DMS153 treated with DMSO at 0.1 percent for 48 hours (cell line): ENCODE data around the gene SYNGAP1.

Experiments used
- DNase-seq: peaks from one replicate; lab custom pipeline; 2025; ENCODE audit not compliant: unreplicated experiment; lab: John Stamatoyannopoulos, UW

The SYNGAP1 gene

GRCh38 chr6:33420491-33421343 is 852 bp downstream of the SYNGAP1 start:
- no peak for DNase-seq

GRCh38 chr6:33421344-33421643 is 1.4 kb downstream of the SYNGAP1 start:
- DNase-seq = no peak

GRCh38 chr6:33423777-33424176 is 3.9 kb downstream of the SYNGAP1 start:
- DNase-seq = no peak

GRCh38 chr6:33424855-33425667 is 5.2 kb downstream of the SYNGAP1 start:
- DNase-seq = no peak

- peak; percentile 70 for DNase-seq
Observed at GRCh38 chr6:33425668-33426577, 6.1 kb downstream of the SYNGAP1 start.

GRCh38 chr6:33426590-33427511 is 7.0 kb downstream of the SYNGAP1 start:
- DNase-seq = no peak

GRCh38 chr6:33427585-33428223 is 7.8 kb downstream of the SYNGAP1 start:
- DNase-seq = no peak

- DNase-seq = no peak
Observed at GRCh38 chr6:33428224-33428965, 8.5 kb downstream of the SYNGAP1 start.

GRCh38 chr6:33428966-33429749 is 9.3 kb downstream of the SYNGAP1 start:
- no peak for DNase-seq

- no peak for DNase-seq
Observed at GRCh38 chr6:33429750-33430052, 9.8 kb downstream of the SYNGAP1 start.

- no peak for DNase-seq
Observed at GRCh38 chr6:33430334-33430733, 10.5 kb downstream of the SYNGAP1 start.

- DNase-seq = peak; percentile 34
Observed at GRCh38 chr6:33430991-33431879, 11.4 kb downstream of the SYNGAP1 start.

GRCh38 chr6:33431880-33432541 is 12.1 kb downstream of the SYNGAP1 start:
- DNase-seq = no peak

GRCh38 chr6:33432546-33432945 is 12.7 kb downstream of the SYNGAP1 start:
- no peak for DNase-seq

GRCh38 chr6:33433001-33433543 is 13.2 kb downstream of the SYNGAP1 start:
- DNase-seq = no peak

- no peak for DNase-seq
Observed at GRCh38 chr6:33433544-33434191, 13.8 kb downstream of the SYNGAP1 start.
